GM23338 (cell line): ENCODE results near the gene TTLL9. TPM values are rescaled to one million over a fixed set of nuclear protein-coding genes. Genes with fewer than 3 reads are reported as not detected.

ENCODE experiments used
- ATAC-seq: fragments of 200-7000 bp; cut with Tn5 transposase; 3 replicates; pipeline ENCODE4 v1.9.1; 2020
- DNase-seq: peaks from one replicate; pipeline ENCODE4 v3.0.0-alpha.2; 2015; ENCODE audit warnings: low spot score
- H2AFZ ChIP-seq: fragments of 200-600 bp; sonication (generic); 2 replicates; pipeline ENCODE4 v1.8.0; 2016; ENCODE audit warnings: antibody characterized with exemption, mild to moderate bottlenecking, moderate library complexity
- H3F3A ChIP-seq: fragments of 200-600 bp; sonication (generic); replicated peaks from 2 replicates; pipeline ENCODE4 v1.8.0; 2017; ENCODE audit warnings: antibody characterized with exemption, mixed run types, low read depth
- H3K27ac ChIP-seq: fragments of 200-600 bp; sonication (generic); 2 replicates; pipeline ENCODE4 v1.6.1; 2016; ENCODE audit warnings: low read depth
- H3K27me3 ChIP-seq: fragments of 200-600 bp; sonication (generic); 2 replicates; pipeline ENCODE4 v1.8.0; 2016; ENCODE audit warnings: mild to moderate bottlenecking, mixed run types, moderate library complexity; ENCODE audit not compliant: insufficient read depth
- H3K36me3 ChIP-seq: fragments of 200-600 bp; sonication (generic); 2 replicates; pipeline ENCODE4 v1.8.0; 2016; ENCODE audit warnings: mild to moderate bottlenecking; ENCODE audit not compliant: insufficient read depth
- H3K4me1 ChIP-seq: fragments of 200-600 bp; sonication (generic); 2 replicates; pipeline ENCODE4 v1.8.0; 2016; ENCODE audit warnings: mild to moderate bottlenecking, moderate library complexity; ENCODE audit not compliant: insufficient read depth
- H3K4me2 ChIP-seq: fragments of 200-600 bp; sonication (generic); 2 replicates; pipeline ENCODE4 v1.7.1; 2017; ENCODE audit warnings: mixed run types
- H3K4me3 ChIP-seq: fragments of 200-600 bp; sonication (generic); 2 replicates; pipeline ENCODE4 v1.6.1; 2016; ENCODE audit warnings: mixed run types
- H3K79me2 ChIP-seq: fragments of 200-600 bp; sonication (generic); replicated peaks from 2 replicates; pipeline ENCODE4 v1.8.0; 2017; ENCODE audit warnings: mild to moderate bottlenecking; ENCODE audit not compliant: insufficient read depth
- H3K9me2 ChIP-seq: fragments of 200-600 bp; sonication (generic); 2 replicates; pipeline ENCODE4 v1.8.0; 2017; ENCODE audit not compliant: insufficient read depth
- H4K20me1 ChIP-seq: fragments of 200-600 bp; sonication (generic); replicated peaks from 2 replicates; pipeline ENCODE4 v1.8.0; 2017; ENCODE audit warnings: mild to moderate bottlenecking; ENCODE audit not compliant: insufficient read depth
- H3K27ac Mint-ChIP-seq: 2 replicates; pipeline ENCODE4 v1.8.0; 2020; ENCODE audit warnings: inconsistent platforms, mild to moderate bottlenecking, moderate library complexity, mixed read lengths
- H3K27me3 Mint-ChIP-seq: 3 replicates; pipeline ENCODE4 v1.8.0; 2022; ENCODE audit warnings: low read depth, mild to moderate bottlenecking, moderate library complexity, mixed read lengths, inconsistent platforms; ENCODE audit not compliant: insufficient read depth, poor library complexity
- H3K36me3 Mint-ChIP-seq: 3 replicates; pipeline ENCODE4 v1.8.0; 2021; ENCODE audit warnings: low read depth, mild to moderate bottlenecking, inconsistent platforms, moderate library complexity, mixed read lengths
- H3K4me1 Mint-ChIP-seq: 3 replicates; pipeline ENCODE4 v1.8.0; 2020; ENCODE audit warnings: mild to moderate bottlenecking, inconsistent platforms, mixed read lengths
- H3K4me3 Mint-ChIP-seq: 3 replicates; pipeline ENCODE4 v1.8.0; 2021; ENCODE audit warnings: moderate library complexity, mild to moderate bottlenecking, inconsistent platforms, mixed read lengths
- H3K9me3 Mint-ChIP-seq: 3 replicates; pipeline ENCODE4 v1.8.0; 2020; ENCODE audit warnings: moderate library complexity, mild to moderate bottlenecking, inconsistent platforms, mixed read lengths
- CREB1 ChIP-seq: fragments of 250-450 bp; sonication (Bioruptor Pico); IDR thresholded peaks from 2 replicates; pipeline ENCODE4 v1.5.0; 2020; ENCODE audit warnings: low read depth, mild to moderate bottlenecking, moderate library complexity
- POLR2AphosphoS5 ChIP-seq: IDR thresholded peaks from 2 replicates; pipeline ENCODE4 v1.6.1; 2016; ENCODE audit warnings: antibody characterized with exemption, low read depth
- REST ChIP-seq: IDR thresholded peaks from one replicate; pipeline ENCODE4 v1.6.1; 2018; ENCODE audit warnings: antibody characterized with exemption; ENCODE audit not compliant: unreplicated experiment
- long read RNA-seq: library from polyadenylated mRNA; unstranded; transcript quantifications from one replicate; pipeline ENCODE4 v2.0.0, GENCODE V29; 2020; ENCODE audit not compliant: unreplicated experiment
- polyA plus RNA-seq: library from polyadenylated mRNA; unstranded; fragments of >200 nt; fragmentation: Nextera tagmentation; extraction: Ambion mirVana; gene quantifications from 2 replicates; pipeline ENCODE4 v1.2.1, GENCODE V29; 2016
- total RNA-seq: library from RNA; depleted of rRNA; stranded (reverse); fragments of >200 nt; shearing (Covaris generic); gene quantifications from 2 replicates; pipeline ENCODE4 v1.2.3, GENCODE V29; 2014; rRNA removed

TTLL9 gene
- total RNA-seq (0.39 TPM in 1 of 2 replicates, not detected in the other), polyA plus RNA-seq (not detected in 2 replicates)
- long read RNA-seq, partial matches to known transcripts, result 0 of 1 reads
- long read RNA-seq, other reads (novel, unspliced or antisense), result 1 of 1 reads

GRCh38 chr20:31869942-31870725, at the start of gene TTLL9, which contains the start of gene DUSP15:
Gene TTLL9, plus strand, starts transcription at chr20:31870634. Its CDS starts 493 bp downstream, at chr20:31871127.
Gene DUSP15, minus strand, starts transcription at chr20:31870527. Its CDS starts 190 bp downstream, at chr20:31870337.
- ATAC-seq, result peak; percentile 80

GRCh38 chr20:31821427-31821826, 49.0 kb upstream of the TTLL9 start:
- no peaks in the 10 kb centered on the region for H3K36me3 Mint-ChIP-seq
- peaks cover 3% of the 10 kb centered on the region; the same call in 2 of the 3 replicates for H3K4me1 Mint-ChIP-seq
- Histone ChIP-seq H3K27ac (no peak overlapping the region), H4K20me1 (no peaks in the 10 kb centered on the region; the same call in 1 of the 2 replicates), H3K4me2 (no peak overlapping the region), H3F3A (0 out of 2 replicates have a peak, but pooled peaks cover 9% of the 10 kb centered on the region), H3K36me3 (no peaks in the 10 kb centered on the region), H3K27me3 (no peaks in the 10 kb centered on the region), H3K79me2 (no peaks in the 10 kb centered on the region), H3K9me2 (no peaks in the 10 kb centered on the region), H3K4me1 (peaks cover 4% of the 10 kb centered on the region), H3K4me3 (no peak overlapping the region), H2AFZ (no peak overlapping the region)
- ATAC-seq, result no peak
- H3K4me3 Mint-ChIP-seq, result no peak overlapping the region
- peaks cover 14% of the 10 kb centered on the region for H3K27me3 Mint-ChIP-seq
- H3K9me3 Mint-ChIP-seq, result no peaks in the 10 kb centered on the region
- H3K27ac Mint-ChIP-seq, result no peak overlapping the region
- DNase-seq, result no peak
- TF ChIP-seq REST, result no peak

More at GRCh38 chr20:31869942-31870725, at the start of gene TTLL9, which contains the start of gene DUSP15:
- H4K20me1 ChIP-seq, result no peaks in the 10 kb centered on the region; the same call in 1 of the 2 replicates
- peak within 1 kb of the TSS; percentile 95 for H3K4me3 ChIP-seq
- no peak within 1 kb of the TSS for H3K27ac ChIP-seq
- H3K27ac Mint-ChIP-seq, result no peak within 1 kb of the TSS
- peak; percentile 66; the same call in 1 of the 2 replicates for TF ChIP-seq POLR2AphosphoS5
- no peak for TF ChIP-seq CREB1 (CRISPR knock-in tag)
- TF ChIP-seq REST, result peak; percentile 8
- H3K27me3 Mint-ChIP-seq, result peaks cover 35% of the 10 kb centered on the region
- H3K9me2 ChIP-seq, result no peaks in the 10 kb centered on the region
- H3K36me3 Mint-ChIP-seq, result no peaks in the 10 kb centered on the region; the same call in 2 of the 3 replicates
- H3K79me2 ChIP-seq, result no peaks in the 10 kb centered on the region
- H2AFZ ChIP-seq, result peak within 1 kb of the TSS; percentile 100
- DNase-seq, result peak; percentile 67
- H3K4me1 Mint-ChIP-seq, result peaks cover 9% of the 10 kb centered on the region; the same call in 2 of the 3 replicates
- H3F3A ChIP-seq, result peaks cover 7% of the 10 kb centered on the region; the same call in 1 of the 2 replicates
- peaks cover 37% of the 10 kb centered on the region for H3K9me3 Mint-ChIP-seq
- peak within 1 kb of the TSS; percentile 99 for H3K4me2 ChIP-seq
- H3K4me1 ChIP-seq, result peaks cover 14% of the 10 kb centered on the region; the same call in 1 of the 2 replicates
- peak within 1 kb of the TSS; percentile 90 for H3K4me3 Mint-ChIP-seq
- peaks cover 65% of the 10 kb centered on the region for H3K27me3 ChIP-seq
- no peaks in the 10 kb centered on the region for H3K36me3 ChIP-seq
